Mesenchymal stem cell (in vitro differentiated cells and primary cell): ENCODE data around the gene DIPK1A.

Experiments
- DNase-seq: peaks from one replicate; pipeline ENCODE4 v3.0.0-alpha.2; 2013
- H2AFZ ChIP-seq: one replicate; pipeline ENCODE4 v1.6.1; 2013; ENCODE audit warnings: low read depth, mild to moderate bottlenecking, control low read depth, inconsistent platforms, low read length, moderate library complexity
- H2AK5ac ChIP-seq: 2 replicates; pipeline ENCODE4 v1.6.1; 2013; ENCODE audit warnings: low read length, moderate library complexity, mild to moderate bottlenecking, inconsistent platforms; ENCODE audit not compliant: severe bottlenecking
- H2BK120ac ChIP-seq: one replicate; pipeline ENCODE4 v1.6.1; 2013; ENCODE audit warnings: low read depth, mild to moderate bottlenecking, inconsistent platforms, low read length, moderate library complexity
- H2BK12ac ChIP-seq, 2 experiments: one replicate each; pipeline ENCODE4 v1.6.1; 2013; ENCODE audit warnings: inconsistent platforms in 2 of 2, low read length in 2 of 2, mild to moderate bottlenecking in 2 of 2, moderate library complexity in 2 of 2, control low read depth in 1 of 2
- H2BK15ac ChIP-seq: one replicate; pipeline ENCODE4 v1.6.1; 2013; ENCODE audit warnings: mild to moderate bottlenecking, low read depth, inconsistent platforms; ENCODE audit not compliant: poor library complexity, severe bottlenecking
- H2BK5ac ChIP-seq: 2 replicates; pipeline ENCODE4 v1.6.1; 2013; ENCODE audit warnings: low read depth, mild to moderate bottlenecking, low read length, control low read depth, inconsistent platforms; ENCODE audit not compliant: poor library complexity, severe bottlenecking
- H3K14ac ChIP-seq, 2 experiments: one replicate each; pipeline ENCODE4 v1.6.1; 2013; ENCODE audit warnings: inconsistent platforms in 2 of 2, low read length in 2 of 2, control low read depth in 1 of 2, mild to moderate bottlenecking in 1 of 2, moderate library complexity in 1 of 2
- H3K18ac ChIP-seq, 2 experiments: one replicate each; pipeline ENCODE4 v1.6.1; 2013; ENCODE audit warnings: inconsistent platforms in 2 of 2, low read length in 2 of 2, control low read depth in 1 of 2, low read depth in 1 of 2, mild to moderate bottlenecking in 1 of 2
- H3K23ac ChIP-seq, 2 experiments: one replicate each; pipeline ENCODE4 v1.6.1; 2013; ENCODE audit warnings: inconsistent platforms in 2 of 2, low read length in 2 of 2, mild to moderate bottlenecking in 2 of 2, moderate library complexity in 2 of 2, control low read depth in 1 of 2
- H3K27ac ChIP-seq: 2 replicates; pipeline ENCODE4 v1.5.1; 2013; ENCODE audit warnings: mild to moderate bottlenecking, moderate library complexity, low read length, control low read depth, inconsistent platforms; ENCODE audit not compliant: poor library complexity, severe bottlenecking
- H3K27me3 ChIP-seq, 2 experiments: 2 replicates each; pipeline versions ENCODE4 v1.6.1 to v1.7.0; 2013; ENCODE audit warnings: low read length in 2 of 2, mild to moderate bottlenecking in 2 of 2, moderate library complexity in 2 of 2, control low read depth in 1 of 2, inconsistent platforms in 1 of 2; ENCODE audit not compliant: control insufficient read depth in 1 of 2, insufficient read depth in 1 of 2
- H3K36me3 ChIP-seq, 2 experiments: 2 replicates each; pipeline versions ENCODE4 v1.6.1 to v1.7.0; 2013; ENCODE audit warnings: low read length in 2 of 2, control low read depth in 1 of 2, inconsistent platforms in 1 of 2, low read depth in 1 of 2, mild to moderate bottlenecking in 1 of 2; ENCODE audit not compliant: insufficient read depth in 2 of 2, control insufficient read depth in 1 of 2
- H3K4ac ChIP-seq, 2 experiments: one replicate each; pipeline ENCODE4 v1.6.1; 2013; ENCODE audit warnings: inconsistent platforms in 2 of 2, low read length in 2 of 2, mild to moderate bottlenecking in 2 of 2, moderate library complexity in 2 of 2, control low read depth in 1 of 2, low read depth in 1 of 2
- H3K4me1 ChIP-seq: 2 replicates; pipeline ENCODE4 v1.6.1; 2013; ENCODE audit warnings: low read depth, low read length, control low read depth; ENCODE audit not compliant: control insufficient read depth, insufficient read depth
- H3K4me2 ChIP-seq: 2 replicates; pipeline ENCODE4 v1.6.1; 2013; ENCODE audit warnings: low read length, mild to moderate bottlenecking, inconsistent platforms; ENCODE audit not compliant: poor library complexity, severe bottlenecking
- H3K4me3 ChIP-seq, 2 experiments: 2 replicates each; pipeline versions ENCODE4 v1.5.1 to v1.7.0; 2013; ENCODE audit warnings: low read length in 2 of 2, mild to moderate bottlenecking in 2 of 2, control low read depth in 1 of 2, low read depth in 1 of 2; ENCODE audit not compliant: insufficient read depth in 1 of 2
- H3K79me1 ChIP-seq: replicated peaks from 2 replicates; pipeline ENCODE4 v1.6.1; 2013; ENCODE audit warnings: mild to moderate bottlenecking, control low read depth, low read length, inconsistent platforms; ENCODE audit not compliant: poor library complexity, severe bottlenecking
- H3K9ac ChIP-seq: 2 replicates; pipeline ENCODE4 v1.7.0; 2013; ENCODE audit warnings: mild to moderate bottlenecking, low read length, moderate library complexity
- H3K9me3 ChIP-seq: 2 replicates; pipeline ENCODE4 v1.7.0; 2013; ENCODE audit warnings: mild to moderate bottlenecking, low read length; ENCODE audit not compliant: control insufficient read depth
- H4K8ac ChIP-seq: one replicate; pipeline ENCODE4 v1.6.1; 2013; ENCODE audit warnings: inconsistent platforms, mild to moderate bottlenecking, low read length, moderate library complexity
- H4K91ac ChIP-seq: one replicate; pipeline ENCODE4 v1.6.1; 2013; ENCODE audit warnings: mild to moderate bottlenecking, low read length, inconsistent platforms
- WGBS: methylation state at CpG from one replicate; pipeline ENCODE4 v1.1.7; 2013; ENCODE audit warnings: mixed read lengths; 5-methylcytosine and 5-hydroxymethylcytosine counted together

Gene DIPK1A

DNA sequence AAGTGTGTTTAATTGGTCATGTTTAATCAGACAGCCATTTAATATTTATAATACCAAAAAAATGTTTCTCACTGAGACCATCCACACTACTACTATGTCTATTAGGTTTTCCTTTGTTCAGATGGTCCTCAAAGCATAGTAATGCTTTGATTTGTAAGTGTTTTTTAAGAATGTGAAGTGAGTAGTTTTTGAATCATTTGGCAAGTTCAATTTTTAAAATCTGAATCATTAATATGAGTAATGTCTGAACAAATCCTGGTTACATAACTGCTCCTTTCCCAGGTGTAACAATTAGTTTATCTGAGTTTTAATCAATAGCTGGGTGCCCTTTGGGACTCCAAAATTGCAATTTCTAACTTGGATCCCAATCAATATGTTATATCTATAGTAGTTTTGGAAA, 152.9 kb downstream of the DIPK1A start:
- Histone ChIP-seq H2BK12ac (peak overlapping the region in 1 of 2 experiments; percentile 89), H4K91ac (no peak overlapping the region), H3K9ac (no peak overlapping the region), H2BK15ac (no peak overlapping the region), H2AK5ac (no peak overlapping the region), H2BK120ac (no peak overlapping the region), H3K4me2 (no peak overlapping the region), H3K18ac (peak overlapping the region in 1 of 2 experiments; percentile 61), H4K8ac (no peak overlapping the region), H3K4me3 (no peak overlapping the region), H2BK5ac (no peak overlapping the region), H3K14ac (no peak overlapping the region), H2AFZ (no peak overlapping the region), H3K79me1 (no peaks in the 10 kb centered on the region), H3K9me3 (no peaks in the 10 kb centered on the region), H3K27me3 (no peaks in the 10 kb centered on the region), H3K4ac (no peak overlapping the region), H3K4me1 (peaks cover 1% of the 10 kb centered on the region), H3K27ac (no peak overlapping the region), H3K36me3 (no peaks in the 10 kb centered on the region), H3K23ac (no peak overlapping the region)
- no peak for DNase-seq

DNA sequence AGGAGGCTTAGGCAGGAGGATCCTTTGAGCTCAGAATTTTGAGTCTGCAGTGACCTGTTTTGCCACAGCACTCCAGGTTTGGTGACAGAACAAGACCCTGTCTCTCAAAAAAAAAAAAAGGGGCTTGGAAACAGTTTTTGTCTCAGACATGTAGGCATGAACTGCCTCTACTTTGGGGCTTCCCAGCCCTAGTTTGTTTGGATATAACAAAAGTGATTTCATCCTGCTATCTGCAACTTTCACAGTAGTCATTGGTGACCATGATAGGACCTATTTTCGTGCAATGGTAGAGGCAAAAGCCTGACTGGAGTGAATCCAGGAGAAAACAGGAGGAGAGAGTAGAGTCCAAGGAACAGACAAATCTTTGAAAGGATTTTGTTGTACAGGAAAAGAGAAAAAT, 156.0 kb downstream of the DIPK1A start:
- peak; percentile 61 for DNase-seq
- Histone ChIP-seq H3K27ac (peak overlapping the region; percentile 64), H3K23ac (no peak overlapping the region), H2AFZ (no peak overlapping the region), H3K4me3 (no peak overlapping the region), H2BK15ac (no peak overlapping the region), H2BK12ac (peak overlapping the region; percentile 38 to 54), H3K79me1 (no peaks in the 10 kb centered on the region), H3K4me2 (no peak overlapping the region), H3K27me3 (no peaks in the 10 kb centered on the region), H4K91ac (no peak overlapping the region), H2AK5ac (peak overlapping the region; percentile 22), H3K14ac (no peak overlapping the region), H3K4me1 (peaks cover 1% of the 10 kb centered on the region), H3K18ac (peak overlapping the region; percentile 48 to 69), H3K9me3 (no peaks in the 10 kb centered on the region), H3K36me3 (no peaks in the 10 kb centered on the region), H2BK5ac (peak overlapping the region; percentile 66), H3K4ac (peak overlapping the region; percentile 35 to 75), H4K8ac (peak overlapping the region; percentile 27), H3K9ac (peak overlapping the region; percentile 60), H2BK120ac (peak overlapping the region; percentile 82)
- WGBS, result 59% methylated on average over 1 of the region's 1 CpG

- WGBS, result 16% methylated on average over 7 of the region's 7 CpGs
- Histone ChIP-seq H3K14ac (no peak overlapping the region), H2BK120ac (peak overlapping the region; percentile 82)
Observed at GRCh38 chr1:92804721-92805201, 156.5 kb downstream of the DIPK1A start.

DNA sequence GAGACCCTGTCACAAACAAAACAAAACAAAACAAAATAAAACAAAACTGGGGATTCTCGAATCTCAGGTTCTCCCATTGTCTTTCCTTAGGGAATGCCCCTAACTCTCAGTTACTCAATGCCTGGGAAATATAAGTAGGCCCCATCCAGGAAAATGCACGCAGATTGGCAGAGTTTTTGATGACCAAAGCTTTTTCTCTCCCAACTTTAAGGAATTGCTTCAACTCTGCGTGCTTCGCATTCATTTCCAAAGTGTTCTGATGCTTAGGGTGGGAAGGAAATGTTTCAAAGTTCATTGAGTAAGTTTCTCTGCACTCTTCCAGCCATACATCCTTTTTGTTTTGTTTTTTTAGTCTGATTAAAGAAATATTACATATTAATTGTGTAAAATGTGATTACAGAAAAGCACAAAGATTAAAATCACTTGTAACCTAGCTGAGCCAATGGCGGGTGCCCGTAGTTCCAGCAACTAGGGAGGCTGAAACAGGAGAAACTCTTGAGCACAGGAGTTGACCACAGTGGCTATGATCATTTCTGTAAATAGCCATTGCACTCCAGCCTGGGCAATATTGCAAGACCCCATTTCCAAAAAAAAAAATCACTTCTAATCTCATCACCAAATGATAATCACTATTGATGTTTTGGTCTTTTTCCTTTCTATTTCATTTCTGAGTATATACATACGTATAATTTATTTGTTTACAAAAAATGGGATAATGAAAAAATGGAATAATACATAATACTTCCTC, 157.9 kb downstream of the DIPK1A start:
- no peak overlapping the region for H3K9ac ChIP-seq
- DNase-seq, result no peak

More at GRCh38 chr1:92804721-92805201, 156.5 kb downstream of the DIPK1A start:
- Histone ChIP-seq H3K4me2 (no peak overlapping the region), H4K8ac (no peak overlapping the region), H3K27ac (peak overlapping the region; percentile 64), H3K18ac (peak overlapping the region in 1 of 2 experiments; percentile 69), H3K23ac (no peak overlapping the region), H2AK5ac (no peak overlapping the region), H3K27me3 (no peaks in the 10 kb centered on the region), H2BK15ac (no peak overlapping the region), H3K4me3 (no peak overlapping the region), H3K9me3 (no peaks in the 10 kb centered on the region), H3K36me3 (no peaks in the 10 kb centered on the region), H2BK12ac (no peak overlapping the region), H4K91ac (no peak overlapping the region), H2BK5ac (peak overlapping the region; percentile 66), H3K4ac (peak overlapping the region in 1 of 2 experiments; percentile 75), H2AFZ (no peak overlapping the region), H3K9ac (peak overlapping the region; percentile 60), H3K4me1 (peaks cover 1% of the 10 kb centered on the region), H3K79me1 (no peaks in the 10 kb centered on the region)
- peak; percentile 98 for DNase-seq

More for the DNA sequence above, 157.9 kb downstream of the DIPK1A start:
- no peak overlapping the region for H3K27ac ChIP-seq
- no peak overlapping the region for H3K14ac ChIP-seq
- no peak overlapping the region for H2BK15ac ChIP-seq
- WGBS, result 100% methylated on average over 3 of the region's 7 CpGs
- no peak overlapping the region for H3K4me3 ChIP-seq
- H2BK120ac ChIP-seq, result no peak overlapping the region
- no peak overlapping the region for H4K91ac ChIP-seq
- peaks cover 1% of the 10 kb centered on the region for H3K4me1 ChIP-seq
- H3K79me1 ChIP-seq, result no peaks in the 10 kb centered on the region
- no peaks in the 10 kb centered on the region for H3K36me3 ChIP-seq
- no peak overlapping the region for H3K23ac ChIP-seq
- no peak overlapping the region for H2AFZ ChIP-seq
- H3K9me3 ChIP-seq, result no peaks in the 10 kb centered on the region
- no peak overlapping the region for H4K8ac ChIP-seq
- no peak overlapping the region for H2AK5ac ChIP-seq
- no peaks in the 10 kb centered on the region for H3K27me3 ChIP-seq
- H2BK12ac ChIP-seq, result no peak overlapping the region
- no peak overlapping the region for H3K4me2 ChIP-seq
- no peak overlapping the region for H3K4ac ChIP-seq
- peak overlapping the region in 1 of 2 experiments; percentile 21 for H3K18ac ChIP-seq
- H2BK5ac ChIP-seq, result no peak overlapping the region
